K562 (cell line): Measurements from ENCODE around the gene HMGCL. TPM values are rescaled to one million over a fixed set of nuclear protein-coding genes. Genes with fewer than 3 reads are reported as not detected.
A peak's percentile ranks its signal among the peaks of the same experiment; 100 is the strongest.

Experiments
- ETV5 ChIP-seq: sonication (generic); formaldehyde crosslinking; IDR thresholded peaks from 2 replicates; pipeline ENCODE4 v1.4.0; 2020; ENCODE audit warnings: low read depth, mild to moderate bottlenecking, missing genetic modification reagents
- ZFP36 ChIP-seq: fragments of 150-350 bp; IDR thresholded peaks from 2 replicates; pipeline ENCODE4 v1.6.1; 2018; ENCODE audit warnings: low read length, low read depth; ENCODE audit not compliant: partially characterized antibody
- polyA plus RNA-seq, 8 experiments: library from polyadenylated mRNA; depleted of rRNA in 4 of 8; stranded (reverse) in 5 of 8; unstranded in 3 of 8; fragments of >200 nt; fragmentation: Nextera tagmentation in 2 of 8; fragmentation: Illumina TruSeq in 1 of 8; extraction: Ambion mirVana in 2 of 8; extraction: Trizol in 1 of 8; gene quantifications; 2 replicates each; pipeline versions ENCODE4 v1.2.1 to v1.2.3, GENCODE V29; 2011 to 2014; ENCODE audit warnings: inconsistent platforms in 1 of 8, missing spikeins in 1 of 8
- total RNA-seq, 7 experiments: library from RNA; depleted of rRNA in 6 of 7; stranded (reverse); fragments of >200 nt in 6 of 7; fragmentation: Illumina TruSeq in 2 of 7; extraction: Trizol in 2 of 7; gene quantifications; 2 replicates each; pipeline versions ENCODE4 v1.2.1 to v1.2.3, GENCODE V29; 2011 to 2021; ENCODE audit warnings: low replicate concordance in 1 of 7
- TF ChIP-seq, protein P1 (sequence below): fragments of 200-600 bp; sonication (generic); IDR thresholded peaks from one replicate; pipeline ENCODE4 v1.6.1; 2012; ENCODE audit warnings: mild to moderate bottlenecking, low read depth, low read length, inconsistent platforms
- TF ChIP-seq, protein P2 (sequence below): sonication (generic); formaldehyde crosslinking; IDR thresholded peaks from 2 replicates; pipeline ENCODE4 v1.8.1; 2022; ENCODE audit warnings: missing genetic modification reagents
- TF ChIP-seq, protein P3 (sequence below), 2 experiments: fragments of 450-650 bp in 1 of 2; sonication (generic) in 1 of 2; formaldehyde crosslinking in 1 of 2; IDR thresholded peaks; 2 replicates each; pipeline versions ENCODE4 v1.7.1 to v1.9.0; 2016 to 2022; ENCODE audit warnings: inconsistent platforms in 1 of 2, mild to moderate bottlenecking in 1 of 2, missing genetic modification reagents in 1 of 2

Gene HMGCL
- total and polyA plus RNA-seq, 9 of the 15 experiments (the other 6 are each of a cell fraction or from before 2014, with no cell fraction given): 18.0 to 82.2 (median 24.2) TPM

DNA sequence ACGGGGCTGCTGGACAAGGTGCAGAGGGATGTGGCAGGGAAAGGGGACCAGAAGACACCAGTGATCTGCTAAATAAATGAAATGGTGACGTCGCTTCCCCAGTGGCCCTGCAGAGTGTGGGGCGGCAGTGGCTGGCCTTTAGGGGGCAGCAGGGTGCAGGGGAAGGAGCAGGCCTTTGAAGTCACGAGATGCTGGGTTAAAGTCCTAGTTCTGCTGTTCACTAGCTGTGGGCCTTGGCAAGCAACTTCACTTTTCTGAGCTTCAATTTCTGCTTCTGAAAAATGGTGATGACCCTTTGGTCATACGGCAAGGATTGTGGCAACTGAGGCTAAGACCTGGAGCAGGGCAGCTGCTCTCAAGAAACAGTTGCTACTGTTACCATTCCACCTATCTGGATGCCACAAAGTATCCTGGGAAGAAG, 15.5 kb downstream of the HMGCL start (continued):
- TF ChIP-seq, protein P1, sequence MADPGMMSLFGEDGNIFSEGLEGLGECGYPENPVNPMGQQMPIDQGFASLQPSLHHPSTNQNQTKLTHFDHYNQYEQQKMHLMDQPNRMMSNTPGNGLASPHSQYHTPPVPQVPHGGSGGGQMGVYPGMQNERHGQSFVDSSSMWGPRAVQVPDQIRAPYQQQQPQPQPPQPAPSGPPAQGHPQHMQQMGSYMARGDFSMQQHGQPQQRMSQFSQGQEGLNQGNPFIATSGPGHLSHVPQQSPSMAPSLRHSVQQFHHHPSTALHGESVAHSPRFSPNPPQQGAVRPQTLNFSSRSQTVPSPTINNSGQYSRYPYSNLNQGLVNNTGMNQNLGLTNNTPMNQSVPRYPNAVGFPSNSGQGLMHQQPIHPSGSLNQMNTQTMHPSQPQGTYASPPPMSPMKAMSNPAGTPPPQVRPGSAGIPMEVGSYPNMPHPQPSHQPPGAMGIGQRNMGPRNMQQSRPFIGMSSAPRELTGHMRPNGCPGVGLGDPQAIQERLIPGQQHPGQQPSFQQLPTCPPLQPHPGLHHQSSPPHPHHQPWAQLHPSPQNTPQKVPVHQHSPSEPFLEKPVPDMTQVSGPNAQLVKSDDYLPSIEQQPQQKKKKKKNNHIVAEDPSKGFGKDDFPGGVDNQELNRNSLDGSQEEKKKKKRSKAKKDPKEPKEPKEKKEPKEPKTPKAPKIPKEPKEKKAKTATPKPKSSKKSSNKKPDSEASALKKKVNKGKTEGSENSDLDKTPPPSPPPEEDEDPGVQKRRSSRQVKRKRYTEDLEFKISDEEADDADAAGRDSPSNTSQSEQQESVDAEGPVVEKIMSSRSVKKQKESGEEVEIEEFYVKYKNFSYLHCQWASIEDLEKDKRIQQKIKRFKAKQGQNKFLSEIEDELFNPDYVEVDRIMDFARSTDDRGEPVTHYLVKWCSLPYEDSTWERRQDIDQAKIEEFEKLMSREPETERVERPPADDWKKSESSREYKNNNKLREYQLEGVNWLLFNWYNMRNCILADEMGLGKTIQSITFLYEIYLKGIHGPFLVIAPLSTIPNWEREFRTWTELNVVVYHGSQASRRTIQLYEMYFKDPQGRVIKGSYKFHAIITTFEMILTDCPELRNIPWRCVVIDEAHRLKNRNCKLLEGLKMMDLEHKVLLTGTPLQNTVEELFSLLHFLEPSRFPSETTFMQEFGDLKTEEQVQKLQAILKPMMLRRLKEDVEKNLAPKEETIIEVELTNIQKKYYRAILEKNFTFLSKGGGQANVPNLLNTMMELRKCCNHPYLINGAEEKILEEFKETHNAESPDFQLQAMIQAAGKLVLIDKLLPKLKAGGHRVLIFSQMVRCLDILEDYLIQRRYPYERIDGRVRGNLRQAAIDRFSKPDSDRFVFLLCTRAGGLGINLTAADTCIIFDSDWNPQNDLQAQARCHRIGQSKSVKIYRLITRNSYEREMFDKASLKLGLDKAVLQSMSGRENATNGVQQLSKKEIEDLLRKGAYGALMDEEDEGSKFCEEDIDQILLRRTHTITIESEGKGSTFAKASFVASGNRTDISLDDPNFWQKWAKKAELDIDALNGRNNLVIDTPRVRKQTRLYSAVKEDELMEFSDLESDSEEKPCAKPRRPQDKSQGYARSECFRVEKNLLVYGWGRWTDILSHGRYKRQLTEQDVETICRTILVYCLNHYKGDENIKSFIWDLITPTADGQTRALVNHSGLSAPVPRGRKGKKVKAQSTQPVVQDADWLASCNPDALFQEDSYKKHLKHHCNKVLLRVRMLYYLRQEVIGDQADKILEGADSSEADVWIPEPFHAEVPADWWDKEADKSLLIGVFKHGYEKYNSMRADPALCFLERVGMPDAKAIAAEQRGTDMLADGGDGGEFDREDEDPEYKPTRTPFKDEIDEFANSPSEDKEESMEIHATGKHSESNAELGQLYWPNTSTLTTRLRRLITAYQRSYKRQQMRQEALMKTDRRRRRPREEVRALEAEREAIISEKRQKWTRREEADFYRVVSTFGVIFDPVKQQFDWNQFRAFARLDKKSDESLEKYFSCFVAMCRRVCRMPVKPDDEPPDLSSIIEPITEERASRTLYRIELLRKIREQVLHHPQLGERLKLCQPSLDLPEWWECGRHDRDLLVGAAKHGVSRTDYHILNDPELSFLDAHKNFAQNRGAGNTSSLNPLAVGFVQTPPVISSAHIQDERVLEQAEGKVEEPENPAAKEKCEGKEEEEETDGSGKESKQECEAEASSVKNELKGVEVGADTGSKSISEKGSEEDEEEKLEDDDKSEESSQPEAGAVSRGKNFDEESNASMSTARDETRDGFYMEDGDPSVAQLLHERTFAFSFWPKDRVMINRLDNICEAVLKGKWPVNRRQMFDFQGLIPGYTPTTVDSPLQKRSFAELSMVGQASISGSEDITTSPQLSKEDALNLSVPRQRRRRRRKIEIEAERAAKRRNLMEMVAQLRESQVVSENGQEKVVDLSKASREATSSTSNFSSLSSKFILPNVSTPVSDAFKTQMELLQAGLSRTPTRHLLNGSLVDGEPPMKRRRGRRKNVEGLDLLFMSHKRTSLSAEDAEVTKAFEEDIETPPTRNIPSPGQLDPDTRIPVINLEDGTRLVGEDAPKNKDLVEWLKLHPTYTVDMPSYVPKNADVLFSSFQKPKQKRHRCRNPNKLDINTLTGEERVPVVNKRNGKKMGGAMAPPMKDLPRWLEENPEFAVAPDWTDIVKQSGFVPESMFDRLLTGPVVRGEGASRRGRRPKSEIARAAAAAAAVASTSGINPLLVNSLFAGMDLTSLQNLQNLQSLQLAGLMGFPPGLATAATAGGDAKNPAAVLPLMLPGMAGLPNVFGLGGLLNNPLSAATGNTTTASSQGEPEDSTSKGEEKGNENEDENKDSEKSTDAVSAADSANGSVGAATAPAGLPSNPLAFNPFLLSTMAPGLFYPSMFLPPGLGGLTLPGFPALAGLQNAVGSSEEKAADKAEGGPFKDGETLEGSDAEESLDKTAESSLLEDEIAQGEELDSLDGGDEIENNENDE: no peak
- TF ChIP-seq, protein P2, sequence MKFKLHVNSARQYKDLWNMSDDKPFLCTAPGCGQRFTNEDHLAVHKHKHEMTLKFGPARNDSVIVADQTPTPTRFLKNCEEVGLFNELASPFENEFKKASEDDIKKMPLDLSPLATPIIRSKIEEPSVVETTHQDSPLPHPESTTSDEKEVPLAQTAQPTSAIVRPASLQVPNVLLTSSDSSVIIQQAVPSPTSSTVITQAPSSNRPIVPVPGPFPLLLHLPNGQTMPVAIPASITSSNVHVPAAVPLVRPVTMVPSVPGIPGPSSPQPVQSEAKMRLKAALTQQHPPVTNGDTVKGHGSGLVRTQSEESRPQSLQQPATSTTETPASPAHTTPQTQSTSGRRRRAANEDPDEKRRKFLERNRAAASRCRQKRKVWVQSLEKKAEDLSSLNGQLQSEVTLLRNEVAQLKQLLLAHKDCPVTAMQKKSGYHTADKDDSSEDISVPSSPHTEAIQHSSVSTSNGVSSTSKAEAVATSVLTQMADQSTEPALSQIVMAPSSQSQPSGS (CRISPR knock-in tag): peak; percentile 92
- TF ChIP-seq ETV5 (CRISPR knock-in tag) (no peak), ZFP36 (peak; percentile 30)
- TF ChIP-seq, protein P3, sequence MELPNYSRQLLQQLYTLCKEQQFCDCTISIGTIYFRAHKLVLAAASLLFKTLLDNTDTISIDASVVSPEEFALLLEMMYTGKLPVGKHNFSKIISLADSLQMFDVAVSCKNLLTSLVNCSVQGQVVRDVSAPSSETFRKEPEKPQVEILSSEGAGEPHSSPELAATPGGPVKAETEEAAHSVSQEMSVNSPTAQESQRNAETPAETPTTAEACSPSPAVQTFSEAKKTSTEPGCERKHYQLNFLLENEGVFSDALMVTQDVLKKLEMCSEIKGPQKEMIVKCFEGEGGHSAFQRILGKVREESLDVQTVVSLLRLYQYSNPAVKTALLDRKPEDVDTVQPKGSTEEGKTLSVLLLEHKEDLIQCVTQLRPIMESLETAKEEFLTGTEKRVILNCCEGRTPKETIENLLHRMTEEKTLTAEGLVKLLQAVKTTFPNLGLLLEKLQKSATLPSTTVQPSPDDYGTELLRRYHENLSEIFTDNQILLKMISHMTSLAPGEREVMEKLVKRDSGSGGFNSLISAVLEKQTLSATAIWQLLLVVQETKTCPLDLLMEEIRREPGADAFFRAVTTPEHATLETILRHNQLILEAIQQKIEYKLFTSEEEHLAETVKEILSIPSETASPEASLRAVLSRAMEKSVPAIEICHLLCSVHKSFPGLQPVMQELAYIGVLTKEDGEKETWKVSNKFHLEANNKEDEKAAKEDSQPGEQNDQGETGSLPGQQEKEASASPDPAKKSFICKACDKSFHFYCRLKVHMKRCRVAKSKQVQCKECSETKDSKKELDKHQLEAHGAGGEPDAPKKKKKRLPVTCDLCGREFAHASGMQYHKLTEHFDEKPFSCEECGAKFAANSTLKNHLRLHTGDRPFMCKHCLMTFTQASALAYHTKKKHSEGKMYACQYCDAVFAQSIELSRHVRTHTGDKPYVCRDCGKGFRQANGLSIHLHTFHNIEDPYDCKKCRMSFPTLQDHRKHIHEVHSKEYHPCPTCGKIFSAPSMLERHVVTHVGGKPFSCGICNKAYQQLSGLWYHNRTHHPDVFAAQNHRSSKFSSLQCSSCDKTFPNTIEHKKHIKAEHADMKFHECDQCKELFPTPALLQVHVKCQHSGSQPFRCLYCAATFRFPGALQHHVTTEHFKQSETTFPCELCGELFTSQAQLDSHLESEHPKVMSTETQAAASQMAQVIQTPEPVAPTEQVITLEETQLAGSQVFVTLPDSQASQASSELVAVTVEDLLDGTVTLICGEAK (IDR thresholded peaks at IDR 0.05): no peak
- TF ChIP-seq, protein P3 (CRISPR knock-in tag; IDR thresholded peaks at IDR 0.05): no peak
